ENCODE data around the gene PWWP2A. TPM values are rescaled to one million over a fixed set of nuclear protein-coding genes. Genes with fewer than 3 reads are reported as not detected.
A peak's percentile ranks its signal among the peaks of the same experiment; 100 is the strongest.

Gene PWWP2A
- total and polyA plus RNA-seq, 10 of the 15 experiments (the other 5 are each of a cell fraction or from before 2014, with no cell fraction given): 5.7 to 26.1 (median 17.7) TPM

DNA sequence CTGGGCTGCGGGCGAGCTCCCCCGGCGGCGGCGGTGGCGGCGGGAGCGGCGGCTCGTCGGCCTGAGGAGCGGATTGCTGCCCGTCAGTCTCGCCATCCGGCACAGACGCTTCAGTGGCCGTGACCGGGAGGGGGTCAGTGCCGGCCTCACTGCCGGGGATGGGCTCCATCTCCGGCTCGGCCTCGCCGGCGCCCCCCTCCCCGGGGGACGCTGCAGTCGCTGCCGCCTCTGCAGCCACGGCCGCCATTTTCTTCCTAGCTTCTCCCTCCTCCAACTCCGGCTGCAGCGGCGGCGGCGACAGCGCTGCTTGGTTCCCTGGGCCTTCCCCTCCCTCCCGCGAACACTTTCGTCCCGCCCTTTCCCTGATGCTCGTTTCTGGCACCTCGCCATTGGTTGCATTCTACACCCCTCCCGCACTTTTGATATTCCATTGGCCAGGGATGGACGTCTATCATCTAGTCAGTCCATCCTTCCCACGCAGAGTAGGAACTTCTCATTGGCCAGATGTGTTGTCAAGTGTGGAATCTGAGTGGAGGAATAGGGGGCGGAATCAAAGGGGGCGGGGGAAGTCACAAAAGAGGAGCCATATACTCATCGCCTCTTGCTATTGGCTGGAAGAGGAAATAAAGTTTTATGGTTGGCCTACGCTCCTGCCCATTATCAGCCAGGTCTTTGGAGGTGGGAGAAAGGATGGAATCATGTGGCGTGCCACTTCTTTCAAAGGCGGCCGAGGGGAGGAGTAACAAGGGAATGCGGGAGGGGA, at the start of gene PWWP2A (continued):
- no peak for TF ChIP-seq BCL3 (IDR thresholded peaks at IDR 0.05; ENCODE audit: borderline replicate concordance, insufficient read depth, low read depth, low read length, poor library complexity, severe bottlenecking)
- TF ChIP-seq IRF5 (IDR thresholded peaks at IDR 0.05; ENCODE audit: borderline replicate concordance): no peak
- no peak for TF ChIP-seq NR2C2 (IDR thresholded peaks at IDR 0.05; ENCODE audit: borderline replicate concordance, control insufficient read depth, insufficient read length, low read depth)
- peak; percentile 66; the same call in 1 of the 2 replicates for TF ChIP-seq GABPA (IDR thresholded peaks at IDR 0.05; ENCODE audit: low read depth)
- TF ChIP-seq, protein P1, sequence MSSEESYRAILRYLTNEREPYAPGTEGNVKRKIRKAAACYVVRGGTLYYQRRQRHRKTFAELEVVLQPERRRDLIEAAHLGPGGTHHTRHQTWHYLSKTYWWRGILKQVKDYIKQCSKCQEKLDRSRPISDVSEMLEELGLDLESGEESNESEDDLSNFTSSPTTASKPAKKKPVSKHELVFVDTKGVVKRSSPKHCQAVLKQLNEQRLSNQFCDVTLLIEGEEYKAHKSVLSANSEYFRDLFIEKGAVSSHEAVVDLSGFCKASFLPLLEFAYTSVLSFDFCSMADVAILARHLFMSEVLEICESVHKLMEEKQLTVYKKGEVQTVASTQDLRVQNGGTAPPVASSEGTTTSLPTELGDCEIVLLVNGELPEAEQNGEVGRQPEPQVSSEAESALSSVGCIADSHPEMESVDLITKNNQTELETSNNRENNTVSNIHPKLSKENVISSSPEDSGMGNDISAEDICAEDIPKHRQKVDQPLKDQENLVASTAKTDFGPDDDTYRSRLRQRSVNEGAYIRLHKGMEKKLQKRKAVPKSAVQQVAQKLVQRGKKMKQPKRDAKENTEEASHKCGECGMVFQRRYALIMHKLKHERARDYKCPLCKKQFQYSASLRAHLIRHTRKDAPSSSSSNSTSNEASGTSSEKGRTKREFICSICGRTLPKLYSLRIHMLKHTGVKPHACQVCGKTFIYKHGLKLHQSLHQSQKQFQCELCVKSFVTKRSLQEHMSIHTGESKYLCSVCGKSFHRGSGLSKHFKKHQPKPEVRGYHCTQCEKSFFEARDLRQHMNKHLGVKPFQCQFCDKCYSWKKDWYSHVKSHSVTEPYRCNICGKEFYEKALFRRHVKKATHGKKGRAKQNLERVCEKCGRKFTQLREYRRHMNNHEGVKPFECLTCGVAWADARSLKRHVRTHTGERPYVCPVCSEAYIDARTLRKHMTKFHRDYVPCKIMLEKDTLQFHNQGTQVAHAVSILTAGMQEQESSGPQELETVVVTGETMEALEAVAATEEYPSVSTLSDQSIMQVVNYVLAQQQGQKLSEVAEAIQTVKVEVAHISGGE (CRISPR knock-in tag; IDR thresholded peaks at IDR 0.05): no peak
- TF ChIP-seq HDAC6 (IDR thresholded peaks at IDR 0.05; ENCODE audit: unreplicated experiment): no peak
- peak; percentile 84 for TF ChIP-seq CREM (IDR thresholded peaks at IDR 0.05; ENCODE audit: low read depth)
- peak; percentile 95 for TF ChIP-seq CREB1 (IDR thresholded peaks at IDR 0.05; ENCODE audit: low read depth)
- TF ChIP-seq ZBTB40 (IDR thresholded peaks at IDR 0.05; ENCODE audit: borderline replicate concordance): peak; percentile 70; the same call in 1 of the 2 replicates
- peak; percentile 24 for TF ChIP-seq MYC (IDR thresholded peaks at IDR 0.05; ENCODE audit: insufficient read depth, insufficient read length, insufficient replicate concordance, low read length, severe bottlenecking)
- no peak for TF ChIP-seq SRF (IDR thresholded peaks at IDR 0.05; ENCODE audit: low read depth in 2 of 2, low read length in 2 of 2)
- no peak for TF ChIP-seq NR2F1 (conservative IDR thresholded peaks at IDR 0.05)
- TF ChIP-seq, protein P2, sequence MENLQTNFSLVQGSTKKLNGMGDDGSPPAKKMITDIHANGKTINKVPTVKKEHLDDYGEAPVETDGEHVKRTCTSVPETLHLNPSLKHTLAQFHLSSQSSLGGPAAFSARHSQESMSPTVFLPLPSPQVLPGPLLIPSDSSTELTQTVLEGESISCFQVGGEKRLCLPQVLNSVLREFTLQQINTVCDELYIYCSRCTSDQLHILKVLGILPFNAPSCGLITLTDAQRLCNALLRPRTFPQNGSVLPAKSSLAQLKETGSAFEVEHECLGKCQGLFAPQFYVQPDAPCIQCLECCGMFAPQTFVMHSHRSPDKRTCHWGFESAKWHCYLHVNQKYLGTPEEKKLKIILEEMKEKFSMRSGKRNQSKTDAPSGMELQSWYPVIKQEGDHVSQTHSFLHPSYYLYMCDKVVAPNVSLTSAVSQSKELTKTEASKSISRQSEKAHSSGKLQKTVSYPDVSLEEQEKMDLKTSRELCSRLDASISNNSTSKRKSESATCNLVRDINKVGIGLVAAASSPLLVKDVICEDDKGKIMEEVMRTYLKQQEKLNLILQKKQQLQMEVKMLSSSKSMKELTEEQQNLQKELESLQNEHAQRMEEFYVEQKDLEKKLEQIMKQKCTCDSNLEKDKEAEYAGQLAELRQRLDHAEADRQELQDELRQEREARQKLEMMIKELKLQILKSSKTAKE (IDR thresholded peaks at IDR 0.05; ENCODE audit: low read depth, poor library complexity, severe bottlenecking): peak; percentile 96
- peak; percentile 86 for TF ChIP-seq FOS (IDR thresholded peaks at IDR 0.05; ENCODE audit: borderline replicate concordance, extremely low read depth, insufficient read length)
- peak; percentile 97; the same call in 1 of the 2 replicates for TF ChIP-seq LARP7 (IDR thresholded peaks at IDR 0.05)

Data from GM12878 (cell line).